Right lobe of liver (tissue), 6 donors: Measurements from ENCODE around the gene ALG12. TPM values are rescaled to one million over a fixed set of nuclear protein-coding genes. Genes with fewer than 3 reads are reported as not detected.
A peak's percentile ranks its signal among the peaks of the same experiment; 100 is the strongest.

Experiments
- ATAC-seq, 4 donors: fragments of 200-7000 bp; cut with Tn5 transposase; one replicate each; pipeline ENCODE4 v1.9.1; 2020; ENCODE audit warnings: mild to moderate bottlenecking in 4 of 4, moderate library complexity in 4 of 4
- DNase-seq, 3 donors: peaks; one replicate each; pipeline ENCODE4 v3.0.0-alpha.2; 2020
- H3K27ac ChIP-seq, 3 donors: fragments of 200-600 bp; one replicate each; pipeline ENCODE4 v1.8.0; 2022
- H3K27me3 ChIP-seq, 2 donors: fragments of 200-600 bp; one replicate each; pipeline ENCODE4 v1.8.0; 2022
- H3K36me3 ChIP-seq, 4 donors: fragments of 200-600 bp; sonication (generic) in 1 of 4; one replicate each; pipeline versions ENCODE4 v1.5.1 to v1.8.0; 2017 to 2022; ENCODE audit warnings: control low read depth in 1 of 4
- H3K4me1 ChIP-seq, 4 donors: fragments of 200-600 bp; sonication (generic) in 1 of 4; one replicate each; pipeline versions ENCODE4 v1.5.1 to v1.8.0; 2017 to 2022; ENCODE audit warnings: control low read depth in 1 of 4
- H3K4me3 ChIP-seq, 3 donors: fragments of 200-600 bp; one replicate each; pipeline ENCODE4 v1.8.0; 2022
- H3K9me3 ChIP-seq, 4 donors: fragments of 200-600 bp; sonication (generic) in 1 of 4; one replicate each; pipeline versions ENCODE4 v1.5.1 to v1.8.0; 2017 to 2022; ENCODE audit warnings: control low read depth in 1 of 4
- CTCF ChIP-seq, 4 donors: fragments of 200-600 bp in 3 of 4; fragments of 450-650 bp in 1 of 4; IDR thresholded peaks; one replicate each; pipeline versions ENCODE4 v1.5.1 to v1.8.0; 2016 to 2022; ENCODE audit warnings: antibody characterized with exemption in 4 of 4, mild to moderate bottlenecking in 2 of 4
- POLR2A ChIP-seq: fragments of 450-650 bp; IDR thresholded peaks from one replicate; pipeline ENCODE4 v1.6.1; 2017; ENCODE audit warnings: antibody characterized with exemption, mild to moderate bottlenecking
- WGBS: methylation state at CpG from one replicate; pipeline ENCODE4 v1.1.6; 2018; ENCODE audit warnings: low coverage, low lambda C conversion rate; ENCODE audit not compliant: insufficient coverage; ENCODE audit errors: missing lambda C conversion rate; 5-methylcytosine and 5-hydroxymethylcytosine counted together
- intact Hi-C, 2 donors: fragments of 100-400 bp; cut with DNase I; formaldehyde crosslinking; loops; one replicate each; pipeline versions ENCODE4 v1.11.2 to v1.14.1; 2022
- total RNA-seq, 6 experiments: library from RNA; depleted of rRNA in 2 of 6; stranded (reverse); fragments of >200 nt in 2 of 6; fragmentation: NEBNext Ultra II Directional in 3 of 6; extraction: Animal tissue kit (Norgen Biotek cat#: 25700) in 3 of 6; gene quantifications; one replicate each; pipeline versions ENCODE4 v1.1.0 to v1.2.4, GENCODE V29; 2016 to 2023
- donor health status: DM: no; HTN: yes; CAD: no.
- donor health status: DM: no; HTN: no; CAD: no.
- donor health status: DM: no; HTN: no; CAD: no.
- donor health status: DM: no; HTN: yes; CAD: no.
- donor health status: DM: no; HTN: yes; CAD: no.

The ALG12 gene
- total RNA-seq, 6 experiments from 2014 or later, result 15.1 to 19.0 (median 16.6) TPM

- Histone ChIP-seq H3K27ac (no peak overlapping the region), H3K4me1 (peaks cover 0 to 16% (median 6%) of the 10 kb centered on the region in 4 donors), H3K4me3 (no peak overlapping the region), H3K9me3 (no peaks in the 10 kb centered on the region), H3K27me3 (no peaks in the 10 kb centered on the region), H3K36me3 (no peaks in the 10 kb centered on the region)
- DNase-seq, result no peak
- intact Hi-C loops, result no loop called here
- TF ChIP-seq CTCF (IDR thresholded peaks at IDR 0.05) (no peak), POLR2A (no peak)
- WGBS, result 94% methylated on average over 7 of the region's 14 CpGs
- no peak for ATAC-seq
Observed at GRCh38 chr22:49858827-49859226, 59.4 kb downstream of the ALG12 start.

GRCh38 chr22:49856766-49857618, 61.2 kb downstream of the ALG12 start:
- DNase-seq (no peak), ATAC-seq (no peak)
- H3K4me1 ChIP-seq, result peaks cover 0 to 16% (median 6%) of the 10 kb centered on the region in 4 donors
- 88% methylated on average over 6 of the region's 31 CpGs for WGBS
- H3K9me3 ChIP-seq, result no peaks in the 10 kb centered on the region
- H3K27ac ChIP-seq, result no peak overlapping the region
- H3K36me3 ChIP-seq, result no peaks in the 10 kb centered on the region
- H3K4me3 ChIP-seq, result no peak overlapping the region
- intact Hi-C loops, result no loop called here
- TF ChIP-seq POLR2A (no peak), CTCF (IDR thresholded peaks at IDR 0.05) (no peak)
- H3K27me3 ChIP-seq, result no peaks in the 10 kb centered on the region

GRCh38 chr22:49856343-49856742, 61.9 kb downstream of the ALG12 start:
- H3K4me1 ChIP-seq, result peaks cover 0 to 16% (median 6%) of the 10 kb centered on the region in 4 donors
- H3K9me3 ChIP-seq, result no peaks in the 10 kb centered on the region
- WGBS, result 100% methylated on average over 2 of the region's 23 CpGs
- intact Hi-C loops, result no loop called here
- no peak for ATAC-seq
- DNase-seq, result peak in 1 of 3 donors; percentile 52
- no peak overlapping the region for H3K27ac ChIP-seq
- H3K27me3 ChIP-seq, result no peaks in the 10 kb centered on the region
- TF ChIP-seq POLR2A (no peak), CTCF (IDR thresholded peaks at IDR 0.05) (no peak)
- no peaks in the 10 kb centered on the region for H3K36me3 ChIP-seq
- no peak overlapping the region for H3K4me3 ChIP-seq

- no peak for TF ChIP-seq CTCF (IDR thresholded peaks at IDR 0.05)
- TF ChIP-seq POLR2A, result no peak
- WGBS, result 28% methylated on average over 7 of the region's 9 CpGs
- intact Hi-C loops, result no loop called here
- peaks cover 0 to 16% (median 6%) of the 10 kb centered on the region in 4 donors for H3K4me1 ChIP-seq
- H3K27me3 ChIP-seq, result no peaks in the 10 kb centered on the region
- peak overlapping the region in 2 of 3 donors; percentile 67 to 71 for H3K4me3 ChIP-seq
- no peaks in the 10 kb centered on the region for H3K36me3 ChIP-seq
- H3K9me3 ChIP-seq, result no peaks in the 10 kb centered on the region
- ATAC-seq (no peak), DNase-seq (peak in 1 of 3 donors; percentile 33)
- H3K27ac ChIP-seq, result no peak overlapping the region
Observed at GRCh38 chr22:49855251-49855911, 62.9 kb downstream of the ALG12 start.
